Measurements from ENCODE around the gene MBD3.

Gene MBD3

GRCh38 chr19:1613146-1613545, 20.5 kb upstream of the MBD3 start:
- Mint-ChIP-seq H3K36me3 (ENCODE audit: low read depth) (peaks cover 60% of the 10 kb centered on the region), H3K4me1 (no peaks in the 10 kb centered on the region), H3K4me3 (no peak overlapping the region), H3K9me3 (no peaks in the 10 kb centered on the region), H3K27ac (no peak overlapping the region), H3K27me3 (ENCODE audit: low read depth, poor library complexity) (peaks cover 4% of the 10 kb centered on the region)
- DNase-seq: no peak
- TF ChIP-seq CTCF (IDR thresholded peaks at IDR 0.05): no peak

- no peaks in the 10 kb centered on the region for H3K9me3 Mint-ChIP-seq
- no peak for TF ChIP-seq CTCF (IDR thresholded peaks at IDR 0.05)
- H3K4me1 Mint-ChIP-seq: no peaks in the 10 kb centered on the region
- no peak overlapping the region for H3K4me3 Mint-ChIP-seq
- H3K27ac Mint-ChIP-seq: no peak overlapping the region
- peaks cover 54% of the 10 kb centered on the region for H3K36me3 Mint-ChIP-seq (ENCODE audit: low read depth)
- DNase-seq: no peak
- peaks cover 4% of the 10 kb centered on the region for H3K27me3 Mint-ChIP-seq (ENCODE audit: low read depth, poor library complexity)
Measured at GRCh38 chr19:1612114-1613086, 19.7 kb upstream of the MBD3 start.

GRCh38 chr19:1611353-1611752, 18.7 kb upstream of the MBD3 start:
- Mint-ChIP-seq H3K36me3 (ENCODE audit: low read depth) (peaks cover 44% of the 10 kb centered on the region), H3K4me3 (no peak overlapping the region), H3K9me3 (no peaks in the 10 kb centered on the region), H3K27ac (peak overlapping the region; percentile 94), H3K27me3 (ENCODE audit: low read depth, poor library complexity) (peaks cover 4% of the 10 kb centered on the region), H3K4me1 (no peaks in the 10 kb centered on the region)
- no peak for DNase-seq
- TF ChIP-seq CTCF (IDR thresholded peaks at IDR 0.05): no peak

- no peak overlapping the region for H3K27ac Mint-ChIP-seq
- no peaks in the 10 kb centered on the region for H3K9me3 Mint-ChIP-seq
- H3K4me1 Mint-ChIP-seq: peaks cover 6% of the 10 kb centered on the region
- TF ChIP-seq CTCF (IDR thresholded peaks at IDR 0.05): no peak
- H3K27me3 Mint-ChIP-seq (ENCODE audit: low read depth, poor library complexity): peaks cover 4% of the 10 kb centered on the region
- H3K36me3 Mint-ChIP-seq (ENCODE audit: low read depth): peaks cover 36% of the 10 kb centered on the region
- no peak overlapping the region for H3K4me3 Mint-ChIP-seq
- DNase-seq: no peak
Measured at GRCh38 chr19:1610579-1610978, 17.9 kb upstream of the MBD3 start.

- no peak overlapping the region for H3K4me3 Mint-ChIP-seq
- peaks cover 7% of the 10 kb centered on the region for H3K27me3 Mint-ChIP-seq (ENCODE audit: low read depth, poor library complexity)
- no peaks in the 10 kb centered on the region for H3K9me3 Mint-ChIP-seq
- H3K27ac Mint-ChIP-seq: peak overlapping the region; percentile 96
- H3K4me1 Mint-ChIP-seq: peaks cover 8% of the 10 kb centered on the region
- peaks cover 32% of the 10 kb centered on the region for H3K36me3 Mint-ChIP-seq (ENCODE audit: low read depth)
- DNase-seq: no peak
- TF ChIP-seq CTCF (IDR thresholded peaks at IDR 0.05): no peak
Measured at GRCh38 chr19:1609680-1610474, 17.2 kb upstream of the MBD3 start.

Data from nephron progenitor cell (in vitro differentiated cells).